PFSK-1 (cell line): ENCODE measurements around the gene A4GNT.

Experiments
- FOXP2 ChIP-seq: optimal IDR thresholded peaks from 2 replicates; pipeline ENCODE3; 2011; ENCODE audit warnings: borderline replicate concordance, control low read depth, inconsistent platforms; ENCODE audit not compliant: insufficient read depth; ENCODE audit errors: extremely low read length, extremely low read depth
- POLR2AphosphoS5 ChIP-seq: IDR thresholded peaks from 2 replicates; pipeline ENCODE4 v1.6.1; 2012; ENCODE audit warnings: low read depth, mild to moderate bottlenecking, control low read depth, low read length, moderate library complexity
- SIN3A ChIP-seq: IDR thresholded peaks from 2 replicates; pipeline ENCODE4 v1.6.1; 2012; ENCODE audit warnings: mild to moderate bottlenecking, low read length, moderate library complexity, borderline replicate concordance; ENCODE audit not compliant: insufficient read depth
- TAF1 ChIP-seq: IDR thresholded peaks from 2 replicates; pipeline ENCODE4 v1.6.1; 2012; ENCODE audit warnings: low read length, control low read depth, borderline replicate concordance; ENCODE audit not compliant: insufficient read depth
- TF ChIP-seq, protein P1 (sequence below), 2 experiments: IDR thresholded peaks; 2 replicates each; pipeline versions ENCODE4 v1.6.1 to v1.8.0; 2011 to 2012; ENCODE audit warnings: low read depth in 2 of 2, low read length in 2 of 2, control low read depth in 1 of 2, inconsistent platforms in 1 of 2, mild to moderate bottlenecking in 1 of 2, moderate library complexity in 1 of 2; ENCODE audit not compliant: insufficient read depth in 1 of 2

The A4GNT gene

DNA sequence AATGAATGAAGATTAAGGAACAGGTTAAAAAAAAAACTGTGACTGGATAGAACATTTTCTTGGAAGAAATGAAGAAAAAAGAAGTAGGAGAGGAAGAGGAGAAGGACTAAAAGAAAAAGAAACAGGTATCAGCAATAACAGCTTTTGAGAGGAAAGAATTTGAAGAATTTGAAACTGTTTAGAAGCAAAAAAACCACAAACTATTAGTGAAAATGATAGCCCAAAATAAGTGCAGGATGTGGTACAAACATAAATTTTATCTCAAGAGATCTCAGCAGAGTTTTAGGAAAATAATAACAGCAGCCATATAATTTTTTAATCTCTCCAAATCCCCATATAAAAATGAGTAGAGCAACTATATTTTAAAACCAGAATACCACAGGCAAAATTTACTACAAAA, 8.8 kb upstream of the A4GNT start:
- no peak for TF ChIP-seq POLR2AphosphoS5
- TF ChIP-seq, protein P1, sequence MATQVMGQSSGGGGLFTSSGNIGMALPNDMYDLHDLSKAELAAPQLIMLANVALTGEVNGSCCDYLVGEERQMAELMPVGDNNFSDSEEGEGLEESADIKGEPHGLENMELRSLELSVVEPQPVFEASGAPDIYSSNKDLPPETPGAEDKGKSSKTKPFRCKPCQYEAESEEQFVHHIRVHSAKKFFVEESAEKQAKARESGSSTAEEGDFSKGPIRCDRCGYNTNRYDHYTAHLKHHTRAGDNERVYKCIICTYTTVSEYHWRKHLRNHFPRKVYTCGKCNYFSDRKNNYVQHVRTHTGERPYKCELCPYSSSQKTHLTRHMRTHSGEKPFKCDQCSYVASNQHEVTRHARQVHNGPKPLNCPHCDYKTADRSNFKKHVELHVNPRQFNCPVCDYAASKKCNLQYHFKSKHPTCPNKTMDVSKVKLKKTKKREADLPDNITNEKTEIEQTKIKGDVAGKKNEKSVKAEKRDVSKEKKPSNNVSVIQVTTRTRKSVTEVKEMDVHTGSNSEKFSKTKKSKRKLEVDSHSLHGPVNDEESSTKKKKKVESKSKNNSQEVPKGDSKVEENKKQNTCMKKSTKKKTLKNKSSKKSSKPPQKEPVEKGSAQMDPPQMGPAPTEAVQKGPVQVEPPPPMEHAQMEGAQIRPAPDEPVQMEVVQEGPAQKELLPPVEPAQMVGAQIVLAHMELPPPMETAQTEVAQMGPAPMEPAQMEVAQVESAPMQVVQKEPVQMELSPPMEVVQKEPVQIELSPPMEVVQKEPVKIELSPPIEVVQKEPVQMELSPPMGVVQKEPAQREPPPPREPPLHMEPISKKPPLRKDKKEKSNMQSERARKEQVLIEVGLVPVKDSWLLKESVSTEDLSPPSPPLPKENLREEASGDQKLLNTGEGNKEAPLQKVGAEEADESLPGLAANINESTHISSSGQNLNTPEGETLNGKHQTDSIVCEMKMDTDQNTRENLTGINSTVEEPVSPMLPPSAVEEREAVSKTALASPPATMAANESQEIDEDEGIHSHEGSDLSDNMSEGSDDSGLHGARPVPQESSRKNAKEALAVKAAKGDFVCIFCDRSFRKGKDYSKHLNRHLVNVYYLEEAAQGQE (IDR thresholded peaks at IDR 0.05; ENCODE audit: insufficient read depth in 1 of 2, low read depth in 2 of 2, low read length in 2 of 2): no peak
- no peak for TF ChIP-seq FOXP2

DNA sequence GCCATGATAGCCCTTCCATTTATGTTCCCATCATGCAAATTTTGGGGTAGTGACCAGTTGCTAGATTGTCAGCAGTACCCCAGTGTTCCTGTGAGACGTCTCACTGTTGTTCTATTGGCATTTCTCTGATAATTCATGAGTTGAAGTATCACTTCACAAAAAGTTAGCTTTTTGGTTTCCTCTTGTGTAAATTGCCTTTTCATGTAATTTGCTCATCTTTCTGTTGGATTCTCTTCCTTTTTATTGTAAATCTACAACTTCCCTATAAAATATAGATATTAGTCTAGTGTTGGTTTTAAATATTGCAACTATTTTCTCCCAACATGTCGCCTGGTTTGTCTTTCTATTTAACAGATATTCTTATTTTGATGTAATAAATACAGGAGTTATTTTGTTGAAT, 7.5 kb upstream of the A4GNT start:
- TF ChIP-seq FOXP2 (no peak), TAF1 (no peak), SIN3A (no peak), POLR2AphosphoS5 (no peak)
- TF ChIP-seq, protein P1 (IDR thresholded peaks at IDR 0.05; ENCODE audit: insufficient read depth in 1 of 2, low read depth in 2 of 2, low read length in 2 of 2): no peak

DNA sequence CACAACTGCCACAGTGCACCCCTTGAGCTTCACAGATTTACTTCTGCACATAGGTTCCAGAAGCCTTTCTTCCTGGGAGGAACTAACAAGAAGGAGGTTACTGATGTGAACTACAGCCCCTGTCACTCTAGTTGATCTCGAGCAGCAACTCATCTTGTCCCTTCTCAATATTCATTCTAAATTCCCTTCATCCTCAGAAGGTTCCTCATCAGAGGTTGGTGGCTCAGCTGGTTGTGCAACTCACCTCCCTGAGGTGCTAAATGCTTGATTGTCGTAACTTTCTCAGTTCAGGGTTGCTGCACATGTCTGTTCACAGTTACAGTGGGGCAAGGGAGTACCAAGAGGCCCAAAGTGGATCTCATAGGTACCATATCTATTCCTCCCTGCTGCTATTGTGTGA, 5.7 kb upstream of the A4GNT start:
- TF ChIP-seq FOXP2: no peak
- no peak for TF ChIP-seq POLR2AphosphoS5
- no peak for TF ChIP-seq SIN3A
- no peak for TF ChIP-seq TAF1
- TF ChIP-seq, protein P1 (IDR thresholded peaks at IDR 0.05; ENCODE audit: insufficient read depth in 1 of 2, low read depth in 2 of 2, low read length in 2 of 2): no peak

DNA sequence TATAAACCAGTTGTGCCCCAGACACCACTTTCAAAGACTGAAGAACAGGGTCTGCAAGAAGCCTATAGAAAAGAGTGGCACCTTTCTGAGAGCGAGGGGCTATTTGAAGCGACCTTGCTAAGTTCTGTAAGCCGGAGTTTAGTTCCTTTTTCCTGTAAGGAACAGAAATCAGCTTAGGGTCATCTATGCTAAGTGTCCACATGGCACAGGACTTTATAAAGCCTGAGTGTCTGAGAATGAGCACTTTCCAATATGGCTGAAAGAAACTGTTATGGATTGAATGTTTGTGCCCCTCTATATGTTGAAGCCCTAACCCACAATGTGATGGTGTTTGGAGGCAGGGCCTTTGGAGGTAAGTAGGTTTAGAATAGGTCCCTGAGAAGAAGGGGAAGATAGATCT, 4.0 kb upstream of the A4GNT start:
- TF ChIP-seq, protein P1 (IDR thresholded peaks at IDR 0.05; ENCODE audit: insufficient read depth in 1 of 2, low read depth in 2 of 2, low read length in 2 of 2): no peak
- TF ChIP-seq POLR2AphosphoS5: no peak
- no peak for TF ChIP-seq SIN3A
- TF ChIP-seq TAF1: no peak
- TF ChIP-seq FOXP2: no peak

DNA sequence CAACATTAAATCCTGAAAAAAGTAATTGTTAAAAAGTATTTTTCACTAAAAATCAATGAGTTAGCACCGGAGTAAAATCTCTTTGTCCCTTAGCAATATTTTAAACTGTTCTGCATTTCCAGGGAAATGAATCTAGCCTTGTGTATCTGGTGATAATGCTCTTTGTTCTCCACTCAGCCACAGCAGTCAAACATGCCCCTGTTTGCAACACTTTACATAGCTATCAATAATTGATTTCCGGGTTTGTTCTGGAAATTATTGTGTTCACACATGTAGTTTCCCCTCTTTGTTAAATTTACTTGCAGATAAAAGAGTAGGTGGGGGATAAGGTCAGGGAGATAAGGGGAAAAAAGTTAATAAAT, 3.6 kb upstream of the A4GNT start:
- TF ChIP-seq TAF1 (no peak), SIN3A (no peak), FOXP2 (no peak), POLR2AphosphoS5 (no peak)
- TF ChIP-seq, protein P1 (IDR thresholded peaks at IDR 0.05; ENCODE audit: insufficient read depth in 1 of 2, low read depth in 2 of 2, low read length in 2 of 2): no peak
